Parathyroid adenoma (tissue), 2 donors: Measurements from ENCODE around the gene EIF4H.

ENCODE experiments used
- H2AFZ ChIP-seq: fragments of 300-600 bp; sonication (generic); one replicate; pipeline ENCODE4 v1.7.0; 2017; ENCODE audit warnings: antibody characterized with exemption, mild to moderate bottlenecking
- H3K27ac ChIP-seq: fragments of 300-600 bp; sonication (generic); one replicate; pipeline ENCODE4 v1.7.0; 2017
- H3K27me3 ChIP-seq: fragments of 300-600 bp; sonication (generic); one replicate; pipeline ENCODE4 v1.7.0; 2017; ENCODE audit warnings: low read length; ENCODE audit not compliant: control insufficient read depth, insufficient read depth
- H3K36me3 ChIP-seq: fragments of 300-600 bp; sonication (generic); one replicate; pipeline ENCODE4 v1.7.0; 2017; ENCODE audit warnings: low read length; ENCODE audit not compliant: control insufficient read depth, insufficient read depth
- H3K4me1 ChIP-seq: fragments of 300-600 bp; sonication (generic); one replicate; pipeline ENCODE4 v1.7.0; 2017; ENCODE audit warnings: control low read depth
- H3K4me2 ChIP-seq: fragments of 300-600 bp; sonication (generic); one replicate; pipeline ENCODE4 v1.7.0; 2017; ENCODE audit warnings: low read length
- H3K4me3 ChIP-seq: fragments of 300-600 bp; sonication (generic); one replicate; pipeline ENCODE4 v1.7.0; 2017; ENCODE audit warnings: low read depth, low read length
- H3K79me2 ChIP-seq: fragments of 300-600 bp; sonication (generic); one replicate; pipeline ENCODE4 v1.7.0; 2017; ENCODE audit warnings: control low read depth
- H3K9ac ChIP-seq: fragments of 300-600 bp; sonication (generic); one replicate; pipeline ENCODE4 v1.7.0; 2017; ENCODE audit warnings: mild to moderate bottlenecking
- H3K9me3 ChIP-seq: fragments of 300-600 bp; sonication (generic); one replicate; pipeline ENCODE4 v1.7.0; 2017; ENCODE audit warnings: low read length; ENCODE audit not compliant: control insufficient read depth
- TF ChIP-seq, protein P1 (sequence below): fragments of 300-600 bp; sonication (generic); IDR thresholded peaks from one replicate; pipeline ENCODE4 v1.7.0; 2017; ENCODE audit warnings: antibody characterized with exemption, mild to moderate bottlenecking
- donor health status: primary hyperparathyroidism.

EIF4H gene

DNA sequence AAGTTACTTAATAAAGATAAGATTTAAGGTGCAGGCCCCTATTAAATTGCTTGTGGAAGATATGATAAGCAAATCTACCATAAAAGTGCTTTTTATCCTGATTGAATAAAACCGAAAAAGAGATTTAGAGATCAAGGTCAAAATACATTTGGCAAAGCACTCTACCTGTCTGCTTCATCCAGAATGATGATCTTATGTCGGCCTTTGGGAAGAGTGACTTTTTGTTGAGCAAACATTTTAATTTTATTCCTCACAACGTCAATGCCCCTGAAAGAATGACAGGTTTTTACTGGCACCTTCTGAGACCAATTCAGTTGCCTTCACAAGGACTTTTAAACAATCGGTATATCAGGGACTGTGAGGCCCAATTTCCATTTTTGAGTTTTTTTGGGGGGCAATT lies 72.3 kb downstream of the EIF4H start:
- H3K9me3 ChIP-seq: no peaks in the 10 kb centered on the region
- H3K4me1 ChIP-seq: no peaks in the 10 kb centered on the region
- no peak overlapping the region for H3K27ac ChIP-seq
- H3K36me3 ChIP-seq: no peaks in the 10 kb centered on the region
- H3K79me2 ChIP-seq: no peaks in the 10 kb centered on the region
- H3K27me3 ChIP-seq: no peaks in the 10 kb centered on the region
- no peak overlapping the region for H3K9ac ChIP-seq
- TF ChIP-seq, protein P1, sequence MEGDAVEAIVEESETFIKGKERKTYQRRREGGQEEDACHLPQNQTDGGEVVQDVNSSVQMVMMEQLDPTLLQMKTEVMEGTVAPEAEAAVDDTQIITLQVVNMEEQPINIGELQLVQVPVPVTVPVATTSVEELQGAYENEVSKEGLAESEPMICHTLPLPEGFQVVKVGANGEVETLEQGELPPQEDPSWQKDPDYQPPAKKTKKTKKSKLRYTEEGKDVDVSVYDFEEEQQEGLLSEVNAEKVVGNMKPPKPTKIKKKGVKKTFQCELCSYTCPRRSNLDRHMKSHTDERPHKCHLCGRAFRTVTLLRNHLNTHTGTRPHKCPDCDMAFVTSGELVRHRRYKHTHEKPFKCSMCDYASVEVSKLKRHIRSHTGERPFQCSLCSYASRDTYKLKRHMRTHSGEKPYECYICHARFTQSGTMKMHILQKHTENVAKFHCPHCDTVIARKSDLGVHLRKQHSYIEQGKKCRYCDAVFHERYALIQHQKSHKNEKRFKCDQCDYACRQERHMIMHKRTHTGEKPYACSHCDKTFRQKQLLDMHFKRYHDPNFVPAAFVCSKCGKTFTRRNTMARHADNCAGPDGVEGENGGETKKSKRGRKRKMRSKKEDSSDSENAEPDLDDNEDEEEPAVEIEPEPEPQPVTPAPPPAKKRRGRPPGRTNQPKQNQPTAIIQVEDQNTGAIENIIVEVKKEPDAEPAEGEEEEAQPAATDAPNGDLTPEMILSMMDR: no peak
- no peak overlapping the region for H3K4me3 ChIP-seq
- H2AFZ ChIP-seq: no peak overlapping the region
- no peak overlapping the region for H3K4me2 ChIP-seq
